GM12878 (cell line): ENCODE measurements around the gene TBCD. TPM values are rescaled to one million over a fixed set of nuclear protein-coding genes. Genes with fewer than 3 reads are reported as not detected.
"Not testable (repeated sequence)": the region's sequence is repeated elsewhere in the genome, so short reads cannot be mapped to it uniquely, and the experiment has no call there.

Source experiments
- ATAC-seq: fragments of 200-7000 bp; cut with Tn5 transposase; 3 replicates; pipeline ENCODE4 v1.9.1; 2020; ENCODE audit warnings: mild to moderate bottlenecking, moderate library complexity
- BruUV-seq: library from RNA; stranded (reverse); fragments of 400-500 nt; replicated peaks from 2 replicates; lab custom pipeline; 2021; lab: Mats Ljungman, UMichigan
- CTCF ChIA-PET: fragments of 300-600 bp; sonication (Branson Sonifier 250); formaldehyde crosslinking; extraction: SDS; loops from one replicate; lab custom pipeline; 2021; ENCODE audit warnings: inconsistent platforms; lab: Yijun Ruan, JAX
- POLR2A ChIA-PET: fragments of 350-600 bp; formaldehyde crosslinking; extraction: SDS; loops from one replicate; lab custom pipeline; 2021; ENCODE audit warnings: inconsistent platforms; lab: Charles Lee
- RAD21 ChIA-PET: fragments of 300-600 bp; sonication (Branson Sonifier 250); formaldehyde crosslinking; loops from one replicate; lab custom pipeline; 2023; ENCODE audit warnings: antibody characterized with exemption; ENCODE audit not compliant: unreplicated experiment; lab: Charles Lee
- SMC1A ChIA-PET: fragments of 300-600 bp; sonication (Branson Sonifier 250); formaldehyde crosslinking; loops from one replicate; lab custom pipeline; 2023; ENCODE audit not compliant: unreplicated experiment, uncharacterized antibody; lab: Charles Lee
- DNase-seq: peaks from one replicate; pipeline ENCODE4 v3.0.0-alpha.2; 2011; ENCODE audit warnings: low read depth, low spot score
- FAIRE-seq: peaks from 3 replicates; lab custom pipeline; 2011; peaks lifted over from hg19 to GRCh38; lab: Jason Lieb, UNC
- H2AFZ ChIP-seq: 2 replicates; pipeline ENCODE4 v1.6.0; 2011; ENCODE audit warnings: low read depth, low read length, control low read depth; ENCODE audit not compliant: control insufficient read depth
- H3K27ac ChIP-seq: 2 replicates; pipeline ENCODE4 v1.5.1; 2011; ENCODE audit warnings: control low read depth; ENCODE audit not compliant: control insufficient read depth, insufficient read depth
- H3K27me3 ChIP-seq, 2 experiments: replicated peaks in 1 of 2; 2 replicates each; pipeline versions ENCODE4 v1.6.0 to v1.6.1; 2011; ENCODE audit warnings: low read length in 1 of 2; ENCODE audit not compliant: control insufficient read depth in 2 of 2, insufficient read depth in 2 of 2
- H3K36me3 ChIP-seq, 2 experiments: 2 replicates each; pipeline ENCODE4 v1.5.1; 2011; ENCODE audit warnings: low read length in 1 of 2; ENCODE audit not compliant: control insufficient read depth in 2 of 2, insufficient read depth in 2 of 2
- H3K4me1 ChIP-seq: 2 replicates; pipeline ENCODE4 v1.6.1; 2011; ENCODE audit warnings: mild to moderate bottlenecking, low read length, moderate library complexity, mixed read lengths; ENCODE audit not compliant: control insufficient read depth, insufficient read depth
- H3K4me2 ChIP-seq: 2 replicates; pipeline ENCODE4 v1.6.0; 2011; ENCODE audit warnings: control low read depth; ENCODE audit not compliant: control insufficient read depth, insufficient read depth
- H3K4me3 ChIP-seq: fragments of 200-600 bp; sonication (generic); 2 replicates; pipeline ENCODE4 v1.5.1; 2016
- H3K79me2 ChIP-seq: 2 replicates; pipeline ENCODE4 v1.6.0; 2011; ENCODE audit warnings: low read length; ENCODE audit not compliant: control insufficient read depth, insufficient read depth
- H3K9ac ChIP-seq: 2 replicates; pipeline ENCODE4 v1.8.0; 2011; ENCODE audit warnings: low read length, control low read depth, mixed read lengths; ENCODE audit not compliant: control insufficient read depth, insufficient read depth
- H3K9me3 ChIP-seq: replicated peaks from 3 replicates; pipeline ENCODE4 v1.5.1; 2011; ENCODE audit warnings: mild to moderate bottlenecking, low read length; ENCODE audit not compliant: control insufficient read depth, insufficient read depth
- H4K20me1 ChIP-seq: 2 replicates; pipeline ENCODE4 v1.6.0; 2011; ENCODE audit not compliant: control insufficient read depth, insufficient read depth
- PAX5 ChIP-seq: IDR thresholded peaks from 2 replicates; pipeline ENCODE4 v1.6.1; 2011; ENCODE audit warnings: low read depth, low read length, borderline replicate concordance
- ZNF24 ChIP-seq: fragments of 450-650 bp; IDR thresholded peaks from 2 replicates; pipeline ENCODE4 v1.6.1; 2017; ENCODE audit warnings: antibody characterized with exemption, mild to moderate bottlenecking
- WGBS: methylation state at CpG from one replicate; pipeline ENCODE4 v1.1.6; 2016; ENCODE audit warnings: low lambda C conversion rate; ENCODE audit not compliant: insufficient replicate concordance, insufficient coverage; ENCODE audit errors: missing lambda C conversion rate; 5-methylcytosine and 5-hydroxymethylcytosine counted together
- in situ Hi-C: fragments of 300-500 bp; cut with MboI; formaldehyde crosslinking; loops from 9 replicates; pipeline ENCODE4 v1.14.3; 2018; ENCODE audit warnings: mixed read lengths
- intact Hi-C: fragments of 100-400 bp; cut with micrococcal nuclease; formaldehyde crosslinking; loops from one replicate; pipeline ENCODE4 v1.14.2; 2022; ENCODE audit not compliant: unreplicated experiment
- polyA plus RNA-seq, 11 experiments: library from polyadenylated mRNA; depleted of rRNA in 4 of 11; unstranded in 6 of 11; stranded (reverse) in 5 of 11; fragments of >200 nt; fragmentation: Nextera tagmentation in 4 of 11; fragmentation: Illumina TruSeq in 1 of 11; extraction: Ambion mirVana in 4 of 11; extraction: Trizol in 1 of 11; gene quantifications; 1 replicate in 1 of 11; 2 replicates in 10 of 11; pipeline versions ENCODE4 v1.2.1 to v1.2.3, GENCODE V29; 2011 to 2016; ENCODE audit warnings: inconsistent platforms in 2 of 11, missing spikeins in 2 of 11, low read depth in 1 of 11
- total RNA-seq, 4 experiments: library from RNA; depleted of rRNA in 3 of 4; stranded (reverse); fragments of >200 nt in 3 of 4; fragmentation: Illumina TruSeq in 1 of 4; extraction: Trizol in 1 of 4; gene quantifications; 2 replicates each; pipeline versions ENCODE4 v1.2.1 to v1.2.3, GENCODE V29; 2013 to 2021
- TF ChIP-seq, protein P1 (sequence below): fragments of 450-650 bp; IDR thresholded peaks from 2 replicates; pipeline ENCODE4 v1.6.1; 2017; ENCODE audit warnings: mild to moderate bottlenecking

Gene TBCD
- total and polyA plus RNA-seq, 10 of the 15 experiments (the other 5 are each of a cell fraction or from before 2014, with no cell fraction given) = 10.3 to 114 (median 52.4) TPM

DNA sequence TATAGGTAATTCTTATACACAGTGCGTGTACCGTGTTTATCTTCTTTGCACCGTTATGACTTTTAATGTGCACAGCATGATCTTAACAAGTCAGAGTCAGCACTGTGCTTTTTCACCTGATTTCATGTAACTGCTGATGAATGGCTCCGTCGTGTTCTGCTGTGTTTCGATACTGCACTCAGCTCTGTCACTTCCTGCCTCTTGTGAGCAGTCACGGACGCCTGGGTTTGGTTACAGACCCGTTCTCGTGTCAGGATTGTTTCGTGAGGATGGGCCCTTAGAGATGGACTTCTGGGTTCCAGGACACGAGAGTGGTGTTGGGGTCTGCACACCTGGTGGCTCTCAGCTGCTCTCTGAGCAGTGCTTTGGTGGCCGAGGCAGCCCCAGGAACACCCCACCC lies 24.6 kb downstream of the TBCD start:
- no TSS peak for BruUV-seq
- H4K20me1 ChIP-seq = no peaks in the 10 kb centered on the region
- 64% methylated on average over 13 of the region's 13 CpGs for WGBS
- H3K4me3 ChIP-seq = no peak overlapping the region
- in situ Hi-C loops (no loop called here), intact Hi-C loops (no loop called here)
- peaks cover 0 to 11% of the 10 kb centered on the region in 2 experiments; a peak in 3 of 4 replicates for H3K36me3 ChIP-seq
- DNase-seq (no peak), ATAC-seq (no peak), FAIRE-seq (peak; percentile 81)
- H2AFZ ChIP-seq = no peak overlapping the region
- H3K27me3 ChIP-seq = no peaks in the 10 kb centered on the region
- ChIA-PET POLR2A (no interaction called here), CTCF (no interaction called here), RAD21 (no interaction called here), SMC1A (no interaction called here)
- no peak overlapping the region for H3K9ac ChIP-seq
- H3K9me3 ChIP-seq = no peaks in the 10 kb centered on the region
- H3K4me1 ChIP-seq = peaks cover 17% of the 10 kb centered on the region
- H3K27ac ChIP-seq = 0 out of 2 replicates have a peak overlapping the region, but pooled peaks have one; percentile 33
- H3K79me2 ChIP-seq = no peaks in the 10 kb centered on the region
- H3K4me2 ChIP-seq = 0 out of 2 replicates have a peak overlapping the region, but pooled peaks have one; percentile 5
- peak; percentile 87; the same call in 1 of the 2 replicates for TF ChIP-seq PAX5
- no peak for TF ChIP-seq ZNF24

DNA sequence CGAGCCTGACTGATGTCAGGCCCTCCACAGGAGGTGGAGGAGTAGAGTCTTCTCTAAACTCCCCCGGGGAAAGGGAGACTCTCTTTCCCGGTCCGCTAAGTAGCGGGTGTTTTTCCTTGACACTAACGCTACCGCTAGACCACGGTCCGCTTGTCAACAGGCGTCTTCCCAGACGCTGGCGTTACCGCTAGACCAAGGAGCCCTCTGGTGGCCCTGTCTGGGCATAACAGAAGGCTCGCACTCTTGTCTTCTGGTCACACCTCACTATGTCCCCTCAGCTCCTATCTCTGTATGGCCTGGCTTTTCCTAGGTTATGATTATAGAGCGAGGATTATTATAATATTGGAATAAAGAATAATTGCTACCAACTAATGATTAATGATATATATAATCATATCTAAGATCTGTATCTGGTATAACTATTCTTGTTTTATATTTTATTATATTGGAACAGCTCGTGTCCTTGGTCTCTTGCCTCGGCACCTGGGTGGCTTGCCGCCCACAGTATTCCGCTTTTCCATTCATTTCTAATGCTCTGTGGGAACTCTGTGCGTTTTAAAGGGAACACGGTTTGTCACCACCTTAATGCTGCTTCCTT lies 26.0 kb downstream of the TBCD start:
- DNase-seq, RAD21 ChIA-PET: not testable (repeated sequence)
- CTCF ChIA-PET = interaction anchor here (1.5 kb wide), 1 partner anchor 422 kb away, joined by 3 read pairs; no protein-coding TSS in a partner anchor

More for the DNA sequence above, 26.0 kb downstream of the TBCD start:
- in situ Hi-C loops, H3K79me2 ChIP-seq, ATAC-seq, SMC1A ChIA-PET, H4K20me1 ChIP-seq, H3K9ac ChIP-seq: not testable (repeated sequence)
- TF ChIP-seq, protein P1, sequence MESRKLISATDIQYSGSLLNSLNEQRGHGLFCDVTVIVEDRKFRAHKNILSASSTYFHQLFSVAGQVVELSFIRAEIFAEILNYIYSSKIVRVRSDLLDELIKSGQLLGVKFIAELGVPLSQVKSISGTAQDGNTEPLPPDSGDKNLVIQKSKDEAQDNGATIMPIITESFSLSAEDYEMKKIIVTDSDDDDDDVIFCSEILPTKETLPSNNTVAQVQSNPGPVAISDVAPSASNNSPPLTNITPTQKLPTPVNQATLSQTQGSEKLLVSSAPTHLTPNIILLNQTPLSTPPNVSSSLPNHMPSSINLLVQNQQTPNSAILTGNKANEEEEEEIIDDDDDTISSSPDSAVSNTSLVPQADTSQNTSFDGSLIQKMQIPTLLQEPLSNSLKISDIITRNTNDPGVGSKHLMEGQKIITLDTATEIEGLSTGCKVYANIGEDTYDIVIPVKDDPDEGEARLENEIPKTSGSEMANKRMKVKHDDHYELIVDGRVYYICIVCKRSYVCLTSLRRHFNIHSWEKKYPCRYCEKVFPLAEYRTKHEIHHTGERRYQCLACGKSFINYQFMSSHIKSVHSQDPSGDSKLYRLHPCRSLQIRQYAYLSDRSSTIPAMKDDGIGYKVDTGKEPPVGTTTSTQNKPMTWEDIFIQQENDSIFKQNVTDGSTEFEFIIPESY = peak; percentile 92
- TF ChIP-seq, all 136 proteins: peak for 1; not testable (repeated sequence) for 135
- H2AFZ ChIP-seq, BruUV-seq, H3K4me2 ChIP-seq, H3K27me3 ChIP-seq, POLR2A ChIA-PET, H3K9me3 ChIP-seq, intact Hi-C loops, H3K27ac ChIP-seq, FAIRE-seq, H3K4me3 ChIP-seq: not testable (repeated sequence)
- 68% methylated on average over 17 of the region's 21 CpGs for WGBS
- Histone ChIP-seq H3K4me1 (peaks cover 17% of the 10 kb centered on the region), H3K36me3 (peaks cover 6 to 10% of the 10 kb centered on the region in 2 experiments; a peak in 3 of 4 replicates)
